ENCODE measurements around the gene ACOT8.
A peak's percentile ranks its signal among the peaks of the same experiment; 100 is the strongest.
"Not testable (repeated sequence)": the region's sequence is repeated elsewhere in the genome, so short reads cannot be mapped to it uniquely, and the experiment has no call there.

Gene ACOT8

DNA sequence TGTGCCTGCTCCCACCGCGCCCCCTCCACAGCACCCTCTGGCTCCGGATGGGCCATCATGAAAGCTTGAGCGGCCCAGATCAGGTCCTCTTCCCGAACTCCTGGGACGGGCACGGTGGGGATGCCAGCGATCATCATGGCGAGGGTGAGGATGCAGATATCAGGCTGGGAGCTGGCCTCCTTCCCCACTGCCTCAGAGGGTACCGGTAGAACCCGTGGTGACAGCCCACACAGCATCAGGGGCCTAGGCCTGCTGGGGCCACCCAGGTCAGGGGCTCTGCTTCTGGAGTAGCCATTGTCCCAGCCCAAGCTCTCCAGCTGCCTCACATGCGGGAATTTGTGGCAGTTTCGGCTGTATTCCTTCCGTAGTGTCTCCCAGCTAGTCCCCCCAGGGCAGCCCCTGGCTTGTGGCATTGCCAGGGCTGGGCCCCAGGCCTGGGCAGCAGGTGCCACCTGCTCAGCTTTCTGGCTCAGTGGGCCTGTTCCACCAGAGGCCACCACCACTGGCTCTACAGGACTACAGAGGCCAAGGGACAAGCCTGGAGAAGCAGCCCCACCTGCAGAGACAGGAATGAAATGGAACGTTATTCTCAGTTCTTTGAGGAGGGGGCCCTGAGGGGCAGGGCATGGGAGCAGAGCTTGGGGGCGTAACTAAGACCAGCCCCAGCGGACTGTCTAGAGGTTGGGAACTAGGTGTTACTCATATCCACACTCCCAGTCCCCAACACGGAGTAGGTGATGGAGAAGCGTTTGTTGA is 29.6 kb upstream of the ACOT8 start:
- DNase-seq = no peak

DNA sequence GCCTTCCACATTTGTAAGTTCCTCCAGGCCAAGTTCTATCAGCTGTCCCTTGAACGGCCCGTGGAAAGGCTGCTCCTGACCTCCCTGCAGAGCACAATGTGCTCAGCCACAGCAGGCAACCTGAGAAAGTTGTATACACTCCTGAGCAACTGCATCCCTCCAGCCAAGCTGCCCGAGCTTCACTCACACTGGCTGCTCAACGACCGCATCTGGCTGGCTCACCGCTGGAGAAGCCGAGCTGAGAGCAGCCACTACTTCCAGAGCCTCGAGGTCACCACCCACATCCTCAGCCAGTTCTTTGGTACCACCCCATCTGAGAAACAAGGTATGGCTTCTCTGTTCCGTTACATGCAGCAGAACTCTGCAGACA is 25.9 kb upstream of the ACOT8 start:
- no peak for DNase-seq

DNA sequence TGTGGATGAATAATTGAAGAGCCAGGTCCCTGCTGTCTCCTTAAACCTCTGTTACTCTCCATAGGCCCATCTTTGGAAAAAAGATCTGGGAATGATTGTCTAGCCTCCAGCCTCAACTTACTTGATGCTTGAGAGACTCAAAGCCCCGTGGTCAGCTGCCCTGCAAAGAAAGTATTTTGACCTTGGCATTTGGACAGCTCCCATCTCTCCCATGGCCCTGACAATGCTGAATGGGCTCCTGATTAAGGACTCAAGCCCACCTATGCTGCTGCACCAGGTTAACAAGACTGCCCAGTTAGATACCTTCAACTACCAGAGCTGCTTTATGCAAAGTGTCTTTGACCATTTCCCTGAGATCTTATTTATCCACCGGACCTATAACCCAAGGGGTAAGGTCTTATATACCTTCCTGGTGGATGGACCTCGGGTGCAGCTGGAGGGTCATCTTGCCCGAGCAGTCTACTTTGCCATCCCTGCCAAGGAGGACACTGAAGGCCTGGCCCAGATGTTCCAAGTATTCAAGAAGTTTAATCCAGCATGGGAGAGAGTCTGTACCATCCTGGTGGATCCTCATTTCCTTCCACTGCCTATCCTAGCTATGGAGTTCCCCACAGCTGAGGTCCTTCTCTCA is 25.4 kb upstream of the ACOT8 start:
- DNase-seq = no peak

DNA sequence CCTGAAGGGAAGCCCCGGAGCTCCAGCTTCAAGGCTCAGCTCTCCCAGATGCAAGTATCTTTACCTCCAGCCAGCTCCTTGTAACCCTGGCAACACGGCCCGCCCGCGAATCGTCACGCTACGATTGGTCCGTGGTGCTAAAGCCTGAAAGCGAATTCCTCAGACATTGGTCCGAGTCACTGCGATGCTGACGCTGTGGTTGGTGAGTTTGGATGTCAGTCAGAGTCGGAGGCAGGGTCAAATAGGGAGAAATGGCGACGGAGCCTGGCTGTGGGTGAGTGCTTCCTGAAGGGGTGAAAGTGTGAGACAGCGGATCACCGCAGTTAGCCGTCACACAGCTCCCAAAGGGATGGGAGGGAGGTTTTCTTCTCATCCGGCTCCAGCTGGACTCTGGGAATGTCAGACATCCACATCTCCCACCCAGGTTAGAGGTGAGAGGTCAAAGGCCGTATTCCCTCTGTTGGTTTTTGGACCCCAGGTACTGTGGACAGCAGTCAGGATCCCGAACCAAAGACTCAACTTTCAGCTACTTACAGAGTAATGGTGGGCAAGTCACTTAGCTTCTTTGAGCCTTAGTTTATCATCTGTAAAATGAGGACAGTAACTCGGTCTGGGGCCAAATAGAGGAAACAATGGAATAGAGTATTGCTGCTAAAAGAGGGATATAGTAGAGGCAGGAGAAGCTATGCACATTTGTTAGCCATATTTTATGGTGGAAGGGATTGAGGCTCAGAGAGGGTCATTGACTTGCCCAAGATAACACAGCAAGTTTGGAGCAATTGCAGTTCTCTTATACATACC is 24.0 kb upstream of the ACOT8 start, which contains the start of gene ZSWIM1:
Gene ZSWIM1 (plus strand): TSS at position 240 of the 801 bp plus-strand sequence. CDS start 1,366 bp downstream, outside the sequence.
- DNase-seq = peak; percentile 99

DNA sequence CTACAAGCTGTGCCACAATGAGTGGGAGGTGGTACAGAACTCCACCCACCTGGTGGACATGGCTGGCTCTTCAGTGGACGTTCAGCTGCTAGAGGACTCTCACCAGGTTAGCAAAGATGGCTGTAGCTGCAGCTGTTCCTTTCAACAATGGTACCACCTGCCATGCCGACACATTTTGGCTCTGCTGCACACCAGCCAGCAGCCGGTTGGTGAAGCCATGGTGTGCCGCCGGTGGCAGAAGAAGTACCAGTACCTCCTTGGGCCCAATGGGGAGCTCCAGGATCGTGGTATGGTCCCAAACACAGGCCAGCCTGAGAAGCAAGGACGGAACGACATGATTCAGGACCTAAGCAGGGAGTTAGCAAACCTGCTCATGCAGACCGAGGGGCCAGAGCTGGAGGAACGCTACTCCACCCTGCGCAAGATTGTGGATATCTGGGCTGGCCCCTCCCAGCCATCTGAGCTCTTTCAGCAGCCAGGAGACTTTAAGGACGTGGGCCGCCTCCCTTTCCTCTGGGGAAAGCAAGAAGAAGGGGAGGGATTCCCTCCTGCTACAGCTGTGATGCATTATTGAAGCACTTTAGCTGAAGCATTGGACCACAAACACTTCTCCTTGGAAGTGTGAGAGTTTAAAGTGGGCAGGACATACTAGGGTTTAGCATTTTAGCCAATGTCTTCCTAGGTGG is 21.0 kb upstream of the ACOT8 start:
- no peak for DNase-seq

DNA sequence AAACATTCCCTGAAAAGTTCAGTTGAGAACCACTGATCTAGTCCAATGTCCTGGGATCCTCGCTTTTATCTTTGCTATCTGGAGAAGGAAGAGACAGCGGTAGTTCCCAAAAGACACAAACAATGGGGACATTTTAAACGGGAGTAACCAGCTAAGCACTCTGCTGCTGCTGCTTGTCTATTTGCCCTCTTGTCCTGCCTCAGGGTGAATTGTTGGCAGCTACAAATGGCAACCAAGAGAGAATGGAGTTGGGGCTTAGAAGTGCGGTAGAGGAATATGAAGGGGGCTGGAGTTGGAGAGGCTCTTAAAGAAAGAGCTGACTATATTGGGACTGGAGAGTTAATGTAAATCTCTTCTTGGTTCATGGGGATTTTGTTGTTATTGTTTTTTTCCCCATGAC is 17.4 kb upstream of the ACOT8 start:
- DNase-seq = no peak

DNA sequence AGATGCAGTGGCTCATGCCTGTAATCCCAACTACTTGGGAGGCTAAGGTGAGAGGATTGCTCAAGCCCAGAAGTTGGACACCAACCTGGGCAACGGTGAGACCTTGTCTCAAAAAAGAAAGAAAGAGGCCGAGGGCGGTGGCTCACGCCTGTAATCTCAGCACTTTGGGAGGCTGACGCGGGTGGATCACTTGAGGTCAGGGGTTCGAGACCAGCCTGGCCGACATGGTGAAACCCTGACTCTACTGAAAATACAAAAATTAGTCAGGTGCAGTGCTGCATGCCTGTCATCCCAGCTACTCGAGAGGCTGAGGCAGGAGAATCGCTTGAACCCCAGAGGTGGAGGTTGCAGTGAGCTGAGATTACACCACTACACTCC is 16.9 kb upstream of the ACOT8 start:
- DNase-seq = not testable (repeated sequence)

DNA sequence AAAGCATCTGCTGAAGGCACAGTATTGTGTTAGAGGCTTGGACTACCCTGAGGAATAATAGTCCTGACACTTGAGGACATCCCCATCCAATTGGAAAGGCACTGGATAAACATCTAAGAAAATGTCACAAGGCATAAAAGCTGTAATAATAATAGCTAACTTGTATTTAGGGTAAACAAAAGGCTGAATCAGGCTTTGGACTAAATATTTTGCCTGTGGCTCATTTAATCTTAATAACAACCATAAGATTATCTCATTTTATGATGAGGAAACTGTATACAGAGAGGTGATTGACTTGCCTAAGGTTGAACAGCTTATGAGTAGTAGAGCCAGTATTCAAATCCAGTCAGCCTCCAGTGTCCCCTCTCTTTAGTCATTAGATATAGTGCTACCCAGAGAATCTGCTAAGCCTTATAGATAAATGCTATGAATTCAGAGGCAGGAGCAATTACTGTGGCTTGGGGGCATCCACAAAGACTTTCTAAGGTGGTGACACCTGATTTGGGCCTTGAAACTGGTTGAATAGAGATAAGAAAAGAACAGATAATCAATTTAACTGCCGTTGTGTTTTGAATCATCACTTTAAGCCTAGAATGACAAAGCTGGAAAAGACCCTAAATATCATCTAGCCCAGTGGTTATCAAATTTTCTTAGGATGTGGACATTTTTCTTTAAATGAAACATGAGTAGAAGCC is 16.4 kb upstream of the ACOT8 start:
- DNase-seq = no peak

DNA sequence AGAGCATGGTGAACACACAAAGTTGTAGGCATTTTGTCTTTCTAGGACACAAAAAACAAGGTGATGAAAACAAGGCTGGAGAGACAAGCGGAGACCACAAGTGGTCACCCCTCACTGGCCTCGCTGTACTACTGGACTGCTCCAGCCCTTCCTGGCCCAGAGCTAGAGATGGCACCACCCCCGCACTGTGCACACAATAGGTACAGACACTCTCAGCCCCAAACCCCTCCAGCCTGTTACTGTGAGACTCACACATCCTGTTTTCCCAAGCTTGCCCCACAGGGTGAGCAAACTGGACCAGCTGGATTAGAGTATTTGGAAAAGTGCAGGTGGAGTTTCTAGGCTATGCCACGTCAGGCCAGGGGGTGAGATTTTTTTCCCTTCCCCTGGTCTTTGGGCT is 15.4 kb upstream of the ACOT8 start:
- DNase-seq = no peak

DNA sequence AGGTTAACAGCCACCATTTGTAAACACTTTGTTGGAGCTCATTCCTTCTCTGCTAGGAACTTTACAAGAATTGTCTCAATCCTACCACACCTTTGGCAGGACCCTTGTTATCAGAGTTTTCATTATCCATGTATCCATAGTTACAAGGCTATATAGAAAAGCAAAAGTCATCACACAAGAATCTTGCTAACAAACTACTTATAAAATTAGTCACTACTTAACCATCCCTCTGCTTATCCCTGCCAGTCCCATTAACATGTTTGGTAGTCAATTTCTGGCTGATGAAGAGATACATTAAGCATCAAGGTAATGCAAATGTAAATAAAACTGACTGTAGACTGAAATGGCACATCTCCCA is 10.6 kb upstream of the ACOT8 start:
- no peak for DNase-seq

DNA sequence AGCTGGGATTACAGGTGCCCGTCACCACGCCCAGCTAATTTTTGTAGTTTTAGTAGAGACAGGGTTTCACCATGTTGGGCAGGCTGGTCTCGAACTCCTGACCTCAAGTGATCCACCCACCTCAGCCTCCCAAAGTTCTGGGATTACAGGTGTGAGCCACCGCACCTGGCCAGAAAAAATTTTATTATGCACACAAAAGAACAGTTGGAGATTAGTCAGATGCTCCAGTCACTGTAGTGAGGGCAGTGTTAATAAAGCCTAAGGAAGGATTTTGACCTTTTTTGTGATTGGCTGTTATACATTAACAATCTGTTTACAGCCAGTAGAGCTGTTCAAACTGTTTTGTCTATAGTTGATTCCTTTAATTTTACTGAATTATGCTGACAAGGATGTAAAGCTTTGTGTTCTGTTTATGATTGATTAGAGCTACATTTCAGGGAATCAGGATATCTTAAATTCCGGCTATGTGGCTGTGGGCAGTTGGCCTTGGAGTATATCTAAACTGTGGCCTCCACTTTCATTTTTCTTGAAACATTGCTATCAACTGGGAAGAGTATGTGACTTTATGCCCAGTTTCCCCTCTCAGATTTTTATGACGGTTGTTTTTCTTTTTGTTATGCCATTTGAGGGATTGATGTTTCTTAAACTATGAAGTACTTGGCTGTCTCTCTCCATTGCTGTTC is 10.1 kb upstream of the ACOT8 start:
- DNase-seq = no peak

DNA sequence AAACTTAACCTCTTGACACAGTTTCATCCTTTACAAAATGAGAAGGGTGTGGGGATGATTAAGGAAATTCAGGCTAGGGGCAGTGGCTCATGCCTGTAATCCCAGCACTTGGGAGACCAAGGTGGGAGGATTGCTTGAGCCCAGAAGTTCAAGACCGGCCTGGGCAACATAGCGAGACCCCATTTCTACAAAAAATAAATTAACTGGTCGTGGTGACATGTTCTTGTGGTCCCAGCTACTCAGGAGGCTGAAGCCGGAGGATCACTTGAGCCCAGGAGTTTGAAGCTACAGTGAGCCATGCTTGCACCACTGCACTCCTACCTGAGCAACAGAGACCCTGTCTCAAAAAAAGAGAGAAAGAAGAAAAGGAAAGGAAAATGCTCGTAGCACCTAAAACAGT is 9.3 kb upstream of the ACOT8 start:
- DNase-seq = no peak

DNA sequence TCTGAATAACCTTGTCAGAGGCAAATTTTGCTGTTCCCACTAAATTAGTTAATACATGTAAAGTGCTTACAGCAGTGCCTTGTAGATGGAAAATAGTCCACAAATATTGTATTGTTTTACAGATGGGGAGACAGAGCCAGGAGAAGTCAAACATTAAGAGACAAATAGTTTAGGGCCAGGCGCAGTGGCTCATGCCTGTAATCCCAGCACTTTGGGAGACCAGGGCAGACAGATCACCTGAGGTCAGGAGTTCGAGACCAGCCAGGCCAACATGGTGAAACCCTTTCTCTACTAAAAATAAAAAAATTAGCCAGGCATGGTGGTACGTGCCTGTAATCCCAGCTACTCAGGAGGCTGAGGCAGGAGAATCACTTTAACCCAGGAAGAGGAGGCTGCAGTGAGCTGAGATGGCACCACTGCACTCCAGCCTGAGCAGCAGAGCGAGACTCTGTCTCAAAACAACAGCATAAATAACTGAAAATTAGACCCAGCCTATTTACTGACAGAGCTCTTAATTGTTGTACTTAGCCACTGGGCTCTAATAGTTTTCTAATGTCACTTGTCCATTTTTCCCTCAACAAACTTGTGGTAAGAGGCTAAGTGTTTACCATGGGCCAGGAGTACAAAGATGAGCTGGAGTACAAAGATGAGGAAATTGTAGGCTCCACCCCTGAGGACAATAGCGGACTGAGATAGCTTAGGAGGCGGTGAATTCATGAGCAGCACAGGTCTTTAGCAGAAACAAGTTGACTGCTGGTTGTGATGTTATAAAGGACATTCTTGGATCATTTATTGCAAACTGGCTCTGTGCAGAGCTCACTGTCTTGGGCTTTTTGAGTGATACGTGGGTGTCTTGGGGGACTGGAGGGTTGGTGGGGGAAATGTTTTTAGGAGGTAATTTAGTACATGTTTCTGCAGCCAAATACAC is 6.6 kb upstream of the ACOT8 start:
- no peak for DNase-seq

DNA sequence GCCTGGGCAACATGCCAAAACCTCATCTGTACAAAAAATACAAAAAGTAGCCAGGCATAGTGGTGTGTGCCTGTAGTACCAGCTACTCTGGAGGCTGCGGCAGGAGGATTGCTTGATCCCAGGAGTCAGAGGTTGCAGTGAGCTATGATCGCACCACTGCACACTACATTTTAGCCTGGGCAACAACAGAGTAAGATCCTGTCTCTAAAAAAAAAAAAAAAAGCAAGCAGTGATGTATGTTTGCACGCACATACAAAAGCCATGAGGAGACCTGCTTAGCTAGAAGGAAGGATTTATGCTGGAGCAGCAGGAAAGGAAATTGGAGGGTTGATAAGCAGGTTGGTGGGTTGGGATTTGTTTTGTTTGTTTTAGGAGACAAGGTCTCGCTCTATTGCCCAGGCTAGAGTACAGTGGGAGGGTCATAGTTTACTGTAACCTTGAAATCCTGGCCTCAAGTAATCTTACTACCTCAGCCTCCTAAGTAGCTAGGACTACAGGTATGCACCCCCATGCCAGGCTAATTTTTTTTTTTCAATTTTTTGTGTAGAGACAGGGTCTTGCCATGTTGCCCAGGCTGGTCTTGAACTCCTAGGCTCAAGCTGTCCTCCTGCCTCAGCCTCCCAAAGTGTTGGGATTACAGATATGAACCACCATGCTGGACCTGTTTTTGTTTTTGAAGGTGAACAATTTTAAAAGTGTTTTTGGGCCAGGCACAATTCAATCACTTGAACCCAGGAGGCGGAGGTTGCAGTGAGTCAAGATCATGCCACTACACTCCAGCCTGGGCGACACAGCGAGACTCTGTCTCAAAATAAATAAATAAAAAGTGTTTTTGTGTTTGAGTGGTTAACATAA is 4.3 kb upstream of the ACOT8 start:
- DNase-seq = peak; percentile 54

DNA sequence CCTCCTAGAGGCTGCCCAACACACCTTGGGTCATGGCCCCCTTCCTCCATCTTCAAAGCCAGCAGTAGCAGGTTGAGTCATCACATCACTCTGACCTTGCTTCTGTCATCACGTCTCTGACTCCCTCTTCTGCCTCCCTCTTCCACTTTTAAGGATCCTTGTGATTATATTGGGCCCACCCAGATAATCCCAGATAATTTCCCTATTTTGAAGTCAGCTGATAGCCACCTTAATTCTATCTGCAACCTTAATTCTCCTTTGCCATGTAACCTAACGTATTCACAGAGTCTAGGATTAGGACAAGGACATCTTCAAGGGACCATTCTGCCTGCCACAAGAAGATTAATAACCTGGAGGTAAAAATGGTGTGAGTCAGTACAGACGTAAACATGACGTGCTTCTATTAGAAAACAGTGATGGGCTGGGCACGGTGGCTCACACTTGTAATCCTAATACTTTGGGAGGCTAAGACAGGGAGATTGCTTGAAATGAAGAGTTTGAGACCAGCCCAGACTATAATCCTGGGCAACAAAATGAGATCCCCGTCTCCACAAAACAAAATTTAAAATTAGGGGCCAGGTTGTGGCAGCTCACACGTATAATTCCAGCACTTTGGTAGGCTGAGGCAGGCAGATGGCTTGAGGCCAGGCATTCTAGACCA is 3.5 kb upstream of the ACOT8 start:
- DNase-seq = no peak

DNA sequence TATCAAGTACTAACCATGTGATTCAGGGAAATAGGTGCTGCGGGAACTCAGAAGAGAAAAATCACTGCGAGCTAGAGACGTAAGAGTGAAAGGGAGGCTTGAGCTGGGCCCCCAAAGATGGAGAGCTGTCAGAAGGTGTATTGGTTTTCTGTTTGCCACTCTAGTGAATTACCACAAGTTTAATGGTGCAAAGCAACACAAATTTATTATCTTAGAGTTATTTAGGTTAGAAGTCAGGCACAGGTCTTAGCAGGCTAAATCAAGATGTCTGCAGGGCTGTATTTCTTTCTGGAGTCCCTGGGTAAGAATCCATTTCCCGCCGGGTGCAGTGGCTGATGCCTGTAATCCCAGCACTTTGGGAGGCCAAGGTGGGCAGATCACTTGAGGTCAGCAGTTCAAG is 2.7 kb upstream of the ACOT8 start:
- no peak for DNase-seq

DNA sequence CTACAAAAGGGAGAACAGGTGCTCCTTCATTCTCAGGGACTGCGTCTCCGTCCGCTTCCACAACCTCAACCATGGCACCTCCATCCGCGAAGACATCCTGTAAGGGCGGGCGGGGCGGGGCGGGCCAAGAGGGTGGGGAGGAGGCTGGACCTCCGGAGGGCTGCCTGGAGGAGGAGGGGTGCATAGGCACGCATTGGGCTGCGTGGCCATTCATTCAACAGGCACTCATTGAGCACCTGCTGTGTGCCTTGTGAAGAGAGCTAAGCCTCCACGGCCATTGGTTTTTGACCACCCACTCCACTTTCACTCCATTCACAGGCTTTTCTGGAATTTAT is 657 bp upstream of the ACOT8 start:
- no peak for DNase-seq

DNA sequence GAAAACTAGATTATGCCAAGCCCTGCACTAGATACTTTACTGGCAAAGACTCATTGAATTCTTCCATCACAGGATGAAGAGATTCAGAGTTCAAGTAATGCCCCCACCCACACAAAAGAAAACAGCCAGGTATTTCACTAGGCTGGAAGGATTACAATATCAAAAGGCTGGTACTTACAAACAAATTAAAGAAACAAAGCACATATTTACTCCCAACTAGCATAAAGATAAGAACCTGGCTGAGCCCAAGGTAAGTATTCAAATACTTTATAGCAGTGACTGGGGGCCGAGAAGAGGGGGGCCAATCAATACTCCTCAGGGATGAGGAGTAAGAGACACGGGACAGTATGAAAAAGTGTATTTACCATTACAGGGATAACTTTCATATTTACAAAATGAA is 3.7 kb downstream of the ACOT8 start:
- no peak for DNase-seq

DNA sequence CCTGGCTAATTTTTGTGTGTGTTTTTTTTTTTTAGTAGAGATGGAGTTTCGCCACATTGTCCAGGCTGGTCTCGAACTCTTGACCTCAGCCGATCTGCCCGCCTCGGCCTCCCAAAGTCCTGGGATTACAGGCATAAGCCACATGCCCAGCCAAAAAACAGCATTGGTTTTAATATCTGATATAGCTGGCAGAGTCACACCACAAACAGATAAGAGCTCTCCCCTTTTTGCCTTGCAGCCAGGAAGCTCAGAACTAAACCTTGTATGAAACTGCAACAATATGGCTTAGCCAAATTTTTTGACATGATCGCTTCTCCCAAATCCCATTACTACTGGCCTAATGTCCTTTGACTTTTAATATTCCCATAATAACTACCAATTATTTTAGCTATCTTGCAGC is 4.9 kb downstream of the ACOT8 start:
- DNase-seq = no peak

DNA sequence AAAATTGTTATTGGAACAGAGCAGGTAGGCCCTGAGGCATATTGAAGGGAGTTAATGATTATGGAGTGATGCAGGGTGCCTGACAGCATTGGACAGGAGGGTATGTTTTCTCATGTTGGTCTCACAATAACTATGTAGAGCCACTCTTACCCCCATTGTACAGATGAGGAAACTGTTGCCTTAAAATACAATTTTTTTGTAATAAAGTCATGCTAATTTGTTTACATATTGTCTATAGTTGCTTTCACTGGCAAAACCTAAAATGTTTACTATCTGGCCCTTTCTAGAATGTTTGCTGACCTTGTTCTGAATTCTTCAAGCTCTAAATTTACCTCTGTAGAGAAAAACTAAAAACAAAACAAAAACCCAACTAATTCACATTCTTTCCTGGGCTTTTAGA is 5.7 kb downstream of the ACOT8 start:
- DNase-seq = no peak

All from RPMI8226 (cell line).